ENCODE measurements around the gene SAMHD1.

Gene SAMHD1

GRCh38 chr20:36926653-36927200 is 24.8 kb downstream of the SAMHD1 start:
- TF ChIP-seq GATA2 (IDR thresholded peaks at IDR 0.05; ENCODE audit: low read depth, low read length) (no peak), GATA3 (IDR thresholded peaks at IDR 0.05; ENCODE audit: low read depth, low read length) (no peak)

- TF ChIP-seq GATA2 (IDR thresholded peaks at IDR 0.05; ENCODE audit: low read depth, low read length) (no peak), GATA3 (IDR thresholded peaks at IDR 0.05; ENCODE audit: low read depth, low read length) (no peak)
These were observed 26.3 kb downstream of the SAMHD1 start for GRCh38 chr20:36925234-36925633.

- no peak for TF ChIP-seq GATA3 (IDR thresholded peaks at IDR 0.05; ENCODE audit: low read depth, low read length)
These were observed 27.1 kb downstream of the SAMHD1 start for GRCh38 chr20:36924167-36925045.

- TF ChIP-seq GATA3 (IDR thresholded peaks at IDR 0.05; ENCODE audit: low read depth, low read length) (no peak), GATA2 (IDR thresholded peaks at IDR 0.05; ENCODE audit: low read depth, low read length) (no peak)
These were observed 31.2 kb downstream of the SAMHD1 start for GRCh38 chr20:36920334-36920730.

GRCh38 chr20:36919715-36920333 is 31.7 kb downstream of the SAMHD1 start:
- TF ChIP-seq GATA2 (IDR thresholded peaks at IDR 0.05; ENCODE audit: low read depth, low read length) (peak; percentile 29; the same call in 1 of the 2 replicates), GATA3 (IDR thresholded peaks at IDR 0.05; ENCODE audit: low read depth, low read length) (0 out of 2 replicates have a peak, but pooled peaks have one; percentile 18)

- TF ChIP-seq GATA2 (IDR thresholded peaks at IDR 0.05; ENCODE audit: low read depth, low read length) (no peak), GATA3 (IDR thresholded peaks at IDR 0.05; ENCODE audit: low read depth, low read length) (no peak)
These were observed 33.6 kb downstream of the SAMHD1 start for GRCh38 chr20:36917943-36918342.

GRCh38 chr20:36917240-36917639 is 34.3 kb downstream of the SAMHD1 start:
- no peak for TF ChIP-seq GATA2 (IDR thresholded peaks at IDR 0.05; ENCODE audit: low read depth, low read length)
- TF ChIP-seq GATA3 (IDR thresholded peaks at IDR 0.05; ENCODE audit: low read depth, low read length): no peak

- no peak for TF ChIP-seq GATA3 (IDR thresholded peaks at IDR 0.05; ENCODE audit: low read depth, low read length)
These were observed 35.3 kb downstream of the SAMHD1 start for GRCh38 chr20:36916199-36916598.

- no peak for TF ChIP-seq GATA2 (IDR thresholded peaks at IDR 0.05; ENCODE audit: low read depth, low read length)
- TF ChIP-seq GATA3 (IDR thresholded peaks at IDR 0.05; ENCODE audit: low read depth, low read length): no peak
These were observed 42.9 kb downstream of the SAMHD1 start for GRCh38 chr20:36908603-36909002.

GRCh38 chr20:36904690-36905089 is 46.8 kb downstream of the SAMHD1 start:
- no peak for TF ChIP-seq GATA3 (IDR thresholded peaks at IDR 0.05; ENCODE audit: low read depth, low read length)
- TF ChIP-seq GATA2 (IDR thresholded peaks at IDR 0.05; ENCODE audit: low read depth, low read length): no peak

- no peak for TF ChIP-seq GATA3 (IDR thresholded peaks at IDR 0.05; ENCODE audit: low read depth, low read length)
- TF ChIP-seq GATA2 (IDR thresholded peaks at IDR 0.05; ENCODE audit: low read depth, low read length): no peak
These were observed 56.5 kb downstream of the SAMHD1 start for GRCh38 chr20:36895036-36895435.

- no peak for TF ChIP-seq GATA2 (IDR thresholded peaks at IDR 0.05; ENCODE audit: low read depth, low read length)
- no peak for TF ChIP-seq GATA3 (IDR thresholded peaks at IDR 0.05; ENCODE audit: low read depth, low read length)
These were observed 57.7 kb downstream of the SAMHD1 start for GRCh38 chr20:36893801-36894200.

GRCh38 chr20:36891211-36891610 is 60.3 kb downstream of the SAMHD1 start:
- no peak for TF ChIP-seq GATA2 (IDR thresholded peaks at IDR 0.05; ENCODE audit: low read depth, low read length)
- no peak for TF ChIP-seq GATA3 (IDR thresholded peaks at IDR 0.05; ENCODE audit: low read depth, low read length)

GRCh38 chr20:36890586-36890985 is 60.9 kb downstream of the SAMHD1 start:
- TF ChIP-seq GATA2 (IDR thresholded peaks at IDR 0.05; ENCODE audit: low read depth, low read length): no peak
- TF ChIP-seq GATA3 (IDR thresholded peaks at IDR 0.05; ENCODE audit: low read depth, low read length): no peak
